HepG2 (cell line): ENCODE results near the gene KNG1. TPM values are rescaled to one million over a fixed set of nuclear protein-coding genes. Genes with fewer than 3 reads are reported as not detected.

Source experiments
- CBX1 ChIP-seq: IDR thresholded peaks from one replicate; pipeline ENCODE4 v1.6.1; 2016; ENCODE audit warnings: antibody characterized with exemption, low read depth
- CEBPB ChIP-seq: IDR thresholded peaks from 2 replicates; pipeline ENCODE4 v1.6.1; 2011; ENCODE audit warnings: low read depth, low read length, improper control_type of control experiment, borderline replicate concordance
- FOXM1 ChIP-seq: sonication (generic); formaldehyde crosslinking; IDR thresholded peaks from 2 replicates; pipeline ENCODE4 v1.5.0; 2020; ENCODE audit warnings: missing genetic modification reagents
- MBNL3 ChIP-seq: fragments of 250-450 bp; sonication (Bioruptor Pico); conservative IDR thresholded peaks from 2 replicates; pipeline ENCODE4 v1.8.0; 2022; ENCODE audit warnings: mild to moderate bottlenecking, inconsistent platforms
- MZF1 ChIP-seq: sonication (generic); formaldehyde crosslinking; IDR thresholded peaks from 2 replicates; pipeline ENCODE4 v1.8.1; 2023; ENCODE audit warnings: mild to moderate bottlenecking, missing genetic modification reagents, borderline replicate concordance
- SETDB1 ChIP-seq: sonication (generic); formaldehyde crosslinking; IDR thresholded peaks from 2 replicates; pipeline ENCODE4 v1.5.1; 2020; ENCODE audit warnings: missing genetic modification reagents, mild to moderate bottlenecking, borderline replicate concordance
- SKI ChIP-seq: fragments of 450-650 bp; IDR thresholded peaks from one replicate; pipeline ENCODE4 v1.6.1; 2018; ENCODE audit warnings: mild to moderate bottlenecking; ENCODE audit not compliant: partially characterized antibody
- SMC3 ChIP-seq: IDR thresholded peaks from 2 replicates; pipeline ENCODE4 v1.6.1; 2011; ENCODE audit warnings: low read length, improper control_type of control experiment
- SRSF1 ChIP-seq: fragments of 200-400 bp; formaldehyde crosslinking; optimal IDR thresholded peaks from 2 replicates; pipeline ENCODE3; 2017; ENCODE audit warnings: mild to moderate bottlenecking, low read depth, low read length, moderate library complexity
- ZNF260 ChIP-seq: sonication (generic); formaldehyde crosslinking; IDR thresholded peaks from 2 replicates; pipeline ENCODE4 v1.4.0; 2020; ENCODE audit warnings: missing genetic modification reagents, low read depth, mild to moderate bottlenecking, borderline replicate concordance
- ZNF501 ChIP-seq: sonication (generic); formaldehyde crosslinking; IDR thresholded peaks from 2 replicates; pipeline ENCODE4 v1.5.1; 2020; ENCODE audit warnings: mild to moderate bottlenecking, moderate library complexity, missing genetic modification reagents
- ZNF607 ChIP-seq: sonication (generic); formaldehyde crosslinking; IDR thresholded peaks from 2 replicates; pipeline ENCODE4 v1.5.1; 2020; ENCODE audit warnings: missing genetic modification reagents, mild to moderate bottlenecking, borderline replicate concordance
- ZSCAN12 ChIP-seq: sonication (generic); formaldehyde crosslinking; IDR thresholded peaks from 2 replicates; pipeline ENCODE4 v1.9.0; 2021; ENCODE audit warnings: mild to moderate bottlenecking, missing genetic modification reagents
- polyA plus RNA-seq, 8 experiments: library from polyadenylated mRNA; depleted of rRNA in 3 of 8; stranded (reverse) in 7 of 8; unstranded in 1 of 8; fragments of >200 nt; fragmentation: Illumina TruSeq in 4 of 8; extraction: Trizol in 4 of 8; gene quantifications; 2 replicates each; pipeline versions ENCODE4 v1.2.1 to v1.2.3, GENCODE V29; 2011 to 2016; ENCODE audit warnings: low read depth in 4 of 8, missing spikeins in 1 of 8, mixed read lengths in 1 of 8; ENCODE audit not compliant: insufficient read depth in 1 of 8
- total RNA-seq, 5 experiments: library from RNA; depleted of rRNA; stranded (reverse); fragments of >200 nt; fragmentation: Illumina TruSeq; extraction: Trizol; gene quantifications; 2 replicates each; pipeline ENCODE4 v1.2.3, GENCODE V29; 2016; ENCODE audit warnings: low read depth in 1 of 5
- TF ChIP-seq, protein P1 (sequence below): sonication (generic); formaldehyde crosslinking; IDR thresholded peaks from 2 replicates; pipeline ENCODE4 v1.4.0; 2020; ENCODE audit warnings: missing genetic modification reagents
- TF ChIP-seq, protein P2 (sequence below), 2 experiments: sonication (generic) in 1 of 2; formaldehyde crosslinking in 1 of 2; IDR thresholded peaks; 2 replicates each; pipeline versions ENCODE4 v1.5.1 to v1.6.1; 2011 to 2020; ENCODE audit warnings: borderline replicate concordance in 1 of 2, low read depth in 1 of 2, low read length in 1 of 2, mild to moderate bottlenecking in 1 of 2, missing genetic modification reagents in 1 of 2, moderate library complexity in 1 of 2
- TF ChIP-seq, protein P3 (sequence below): sonication (generic); formaldehyde crosslinking; IDR thresholded peaks from 2 replicates; pipeline ENCODE4 v1.5.0; 2020; ENCODE audit warnings: mild to moderate bottlenecking, missing genetic modification reagents, borderline replicate concordance
- TF ChIP-seq, protein P4 (sequence below): IDR thresholded peaks from 2 replicates; pipeline ENCODE4 v1.6.1; 2018; ENCODE audit warnings: missing genetic modification reagents, mild to moderate bottlenecking, missing compliant biosample characterization
- TF ChIP-seq, protein P5 (sequence below): fragments of 450-650 bp; IDR thresholded peaks from 2 replicates; pipeline ENCODE4 v1.6.1; 2016

Gene KNG1
- total and polyA plus RNA-seq, 2 of the 13 experiments (the other 11 are each of a cell fraction or from before 2014, with no cell fraction given): 6.5 to 7.0 TPM

DNA sequence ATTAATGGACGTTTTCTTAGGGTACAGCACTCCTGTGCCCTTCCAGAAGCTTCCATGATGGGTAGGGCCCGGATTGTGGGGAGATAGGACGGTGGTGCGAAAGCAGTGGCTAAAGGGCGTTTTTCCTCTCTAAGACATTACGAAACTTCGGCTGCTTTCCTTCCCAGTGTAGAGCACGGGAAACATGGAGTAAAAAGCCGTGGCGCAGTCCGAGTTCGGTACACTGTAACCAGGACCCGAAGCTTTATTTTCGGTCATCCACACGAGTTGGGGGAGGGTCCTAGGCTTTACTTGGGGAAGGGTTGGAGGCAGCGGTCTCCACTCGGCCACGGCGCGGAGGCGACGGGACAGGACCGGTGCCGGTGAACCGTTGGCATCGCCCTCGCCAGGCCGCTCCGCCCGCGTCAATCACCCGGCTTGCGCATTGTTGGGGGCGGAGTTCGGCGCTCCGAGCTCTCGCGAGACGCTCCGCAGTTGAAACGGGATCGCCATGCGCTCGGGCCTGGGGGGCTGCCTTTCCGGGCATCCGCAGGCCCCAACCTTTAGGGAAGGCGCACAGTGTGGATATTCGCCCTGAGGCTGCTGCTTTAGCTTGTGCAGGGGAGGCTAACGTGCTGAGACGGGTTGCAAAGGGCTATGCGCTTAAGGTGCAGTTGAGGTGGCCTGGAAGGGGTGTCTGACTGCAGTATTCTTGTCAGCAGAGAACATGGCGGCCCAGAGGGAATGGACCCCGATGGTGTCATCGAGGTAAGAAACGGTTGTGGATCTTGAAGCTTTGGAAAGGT is 66.8 kb downstream of the KNG1 start (continued):
- TF ChIP-seq, protein P1, sequence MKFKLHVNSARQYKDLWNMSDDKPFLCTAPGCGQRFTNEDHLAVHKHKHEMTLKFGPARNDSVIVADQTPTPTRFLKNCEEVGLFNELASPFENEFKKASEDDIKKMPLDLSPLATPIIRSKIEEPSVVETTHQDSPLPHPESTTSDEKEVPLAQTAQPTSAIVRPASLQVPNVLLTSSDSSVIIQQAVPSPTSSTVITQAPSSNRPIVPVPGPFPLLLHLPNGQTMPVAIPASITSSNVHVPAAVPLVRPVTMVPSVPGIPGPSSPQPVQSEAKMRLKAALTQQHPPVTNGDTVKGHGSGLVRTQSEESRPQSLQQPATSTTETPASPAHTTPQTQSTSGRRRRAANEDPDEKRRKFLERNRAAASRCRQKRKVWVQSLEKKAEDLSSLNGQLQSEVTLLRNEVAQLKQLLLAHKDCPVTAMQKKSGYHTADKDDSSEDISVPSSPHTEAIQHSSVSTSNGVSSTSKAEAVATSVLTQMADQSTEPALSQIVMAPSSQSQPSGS (CRISPR knock-in tag): no peak
- TF ChIP-seq MZF1 (CRISPR knock-in tag) (no peak), SETDB1 (CRISPR knock-in tag) (no peak), ZSCAN12 (CRISPR knock-in tag) (no peak), SMC3 (no peak), SRSF1 (peak; percentile 57), ZNF501 (CRISPR knock-in tag) (peak; percentile 59), MBNL3 (no peak), CEBPB (no peak), CBX1 (no peak), ZNF260 (CRISPR knock-in tag) (no peak), ZNF607 (CRISPR knock-in tag) (no peak), FOXM1 (no peak), SKI (no peak)
- TF ChIP-seq, protein P2, sequence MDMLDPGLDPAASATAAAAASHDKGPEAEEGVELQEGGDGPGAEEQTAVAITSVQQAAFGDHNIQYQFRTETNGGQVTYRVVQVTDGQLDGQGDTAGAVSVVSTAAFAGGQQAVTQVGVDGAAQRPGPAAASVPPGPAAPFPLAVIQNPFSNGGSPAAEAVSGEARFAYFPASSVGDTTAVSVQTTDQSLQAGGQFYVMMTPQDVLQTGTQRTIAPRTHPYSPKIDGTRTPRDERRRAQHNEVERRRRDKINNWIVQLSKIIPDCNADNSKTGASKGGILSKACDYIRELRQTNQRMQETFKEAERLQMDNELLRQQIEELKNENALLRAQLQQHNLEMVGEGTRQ (IDR thresholded peaks at IDR 0.05; ENCODE audit: low read depth, low read length): no peak
- TF ChIP-seq, protein P2 (CRISPR knock-in tag; IDR thresholded peaks at IDR 0.05; ENCODE audit: borderline replicate concordance): no peak
- TF ChIP-seq, protein P3, sequence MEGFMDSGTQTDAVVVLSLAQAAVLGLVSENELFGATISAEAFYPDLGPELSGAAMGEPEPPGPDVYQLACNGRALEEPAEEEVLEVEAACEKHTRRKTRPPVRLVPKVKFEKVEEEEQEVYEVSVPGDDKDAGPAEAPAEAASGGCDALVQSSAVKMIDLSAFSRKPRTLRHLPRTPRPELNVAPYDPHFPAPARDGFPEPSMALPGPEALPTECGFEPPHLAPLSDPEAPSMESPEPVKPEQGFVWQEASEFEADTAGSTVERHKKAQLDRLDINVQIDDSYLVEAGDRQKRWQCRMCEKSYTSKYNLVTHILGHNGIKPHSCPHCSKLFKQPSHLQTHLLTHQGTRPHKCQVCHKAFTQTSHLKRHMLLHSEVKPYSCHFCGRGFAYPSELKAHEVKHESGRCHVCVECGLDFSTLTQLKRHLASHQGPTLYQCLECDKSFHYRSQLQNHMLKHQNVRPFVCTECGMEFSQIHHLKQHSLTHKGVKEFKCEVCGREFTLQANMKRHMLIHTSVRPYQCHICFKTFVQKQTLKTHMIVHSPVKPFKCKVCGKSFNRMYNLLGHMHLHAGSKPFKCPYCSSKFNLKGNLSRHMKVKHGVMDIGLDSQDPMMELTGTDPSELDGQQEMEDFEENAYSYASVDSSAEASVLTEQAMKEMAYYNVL (CRISPR knock-in tag): no peak
- TF ChIP-seq, protein P4, sequence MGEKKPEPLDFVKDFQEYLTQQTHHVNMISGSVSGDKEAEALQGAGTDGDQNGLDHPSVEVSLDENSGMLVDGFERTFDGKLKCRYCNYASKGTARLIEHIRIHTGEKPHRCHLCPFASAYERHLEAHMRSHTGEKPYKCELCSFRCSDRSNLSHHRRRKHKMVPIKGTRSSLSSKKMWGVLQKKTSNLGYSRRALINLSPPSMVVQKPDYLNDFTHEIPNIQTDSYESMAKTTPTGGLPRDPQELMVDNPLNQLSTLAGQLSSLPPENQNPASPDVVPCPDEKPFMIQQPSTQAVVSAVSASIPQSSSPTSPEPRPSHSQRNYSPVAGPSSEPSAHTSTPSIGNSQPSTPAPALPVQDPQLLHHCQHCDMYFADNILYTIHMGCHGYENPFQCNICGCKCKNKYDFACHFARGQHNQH (CRISPR knock-in tag): no peak
- TF ChIP-seq, protein P5, sequence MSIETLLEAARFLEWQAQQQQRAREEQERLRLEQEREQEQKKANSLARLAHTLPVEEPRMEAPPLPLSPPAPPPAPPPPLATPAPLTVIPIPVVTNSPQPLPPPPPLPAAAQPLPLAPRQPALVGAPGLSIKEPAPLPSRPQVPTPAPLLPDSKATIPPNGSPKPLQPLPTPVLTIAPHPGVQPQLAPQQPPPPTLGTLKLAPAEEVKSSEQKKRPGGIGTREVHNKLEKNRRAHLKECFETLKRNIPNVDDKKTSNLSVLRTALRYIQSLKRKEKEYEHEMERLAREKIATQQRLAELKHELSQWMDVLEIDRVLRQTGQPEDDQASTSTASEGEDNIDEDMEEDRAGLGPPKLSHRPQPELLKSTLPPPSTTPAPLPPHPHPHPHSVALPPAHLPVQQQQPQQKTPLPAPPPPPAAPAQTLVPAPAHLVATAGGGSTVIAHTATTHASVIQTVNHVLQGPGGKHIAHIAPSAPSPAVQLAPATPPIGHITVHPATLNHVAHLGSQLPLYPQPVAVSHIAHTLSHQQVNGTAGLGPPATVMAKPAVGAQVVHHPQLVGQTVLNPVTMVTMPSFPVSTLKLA: no peak
